Right cardiac atrium (tissue), 5 donors: ENCODE data around the gene HK2. TPM values are rescaled to one million over a fixed set of nuclear protein-coding genes. Genes with fewer than 3 reads are reported as not detected.

Experiments used
- ATAC-seq, 2 donors: fragments of 200-7000 bp; cut with Tn5 transposase; one replicate each; pipeline versions ENCODE4 v1.8.0 to v1.9.1; 2020; ENCODE audit warnings: moderate library complexity in 2 of 2, mild to moderate bottlenecking in 1 of 2
- DNase-seq, 3 donors: peaks; one replicate each; pipeline ENCODE4 v3.0.0-alpha.2; 2020
- H3K27ac ChIP-seq: one replicate; pipeline ENCODE4 v1.5.1; 2013; ENCODE audit warnings: mild to moderate bottlenecking, low read length, control low read depth, moderate library complexity
- H3K27me3 ChIP-seq: one replicate; pipeline ENCODE4 v1.6.1; 2013; ENCODE audit not compliant: control insufficient read depth, insufficient read depth
- H3K4me1 ChIP-seq: one replicate; pipeline ENCODE4 v1.6.1; 2013; ENCODE audit warnings: low read length; ENCODE audit not compliant: control insufficient read depth, insufficient read depth
- H3K4me3 ChIP-seq: one replicate; pipeline ENCODE4 v1.5.1; 2013; ENCODE audit warnings: low read length, control low read depth
- H3K9me3 ChIP-seq: one replicate; pipeline ENCODE4 v1.6.1; 2013; ENCODE audit warnings: low read length; ENCODE audit not compliant: control insufficient read depth
- WGBS: extraction: QIAGEN DNeasy Blood & Tissue Kit; methylation state at CpG from one replicate; pipeline ENCODE4 v1.1.7; 2013; 5-methylcytosine and 5-hydroxymethylcytosine counted together
- intact Hi-C, 4 donors: fragments of 100-400 bp; cut with DNase I; formaldehyde crosslinking; loops; one replicate each; pipeline versions ENCODE4 v1.11.0 to v1.14.0; 2022 to 2023
- polyA plus RNA-seq: library from polyadenylated mRNA; stranded (reverse); fragments of 200-250 nt; gene quantifications from one replicate; pipeline ENCODE4 v1.2.3, GENCODE V29; 2013
- total RNA-seq, 4 donors: library from RNA; stranded (reverse); fragmentation: NEBNext Ultra II Directional; extraction: Animal tissue kit (Norgen Biotek cat#: 25700); gene quantifications; one replicate each; pipeline ENCODE4 v1.2.1, GENCODE V29; 2021
- donor health status: healthy with polysubstance abuse.
- donor health status: DM: no; HTN: yes; CAD: no.
- donor health status: DM: no; HTN: no; CAD: no.
- donor health status: DM: no; HTN: yes; CAD: no; lungs with severe emphysema.
- donor health status: DM: yes; HTN: yes; CAD: no.

Gene HK2
- total and polyA plus RNA-seq, 5 donors, result 2.0 to 6.0 (median 2.9) TPM

- Histone ChIP-seq H3K27ac (no peak overlapping the region), H3K4me1 (no peaks in the 10 kb centered on the region), H3K27me3 (no peaks in the 10 kb centered on the region), H3K9me3 (no peaks in the 10 kb centered on the region), H3K4me3 (no peak overlapping the region)
- intact Hi-C loops, result no loop called here
- WGBS, result 43% methylated on average over 5 of the region's 5 CpGs
- no peak for DNase-seq
- no peak for ATAC-seq
Observed at GRCh38 chr2:74942263-74942662, 108.3 kb downstream of the HK2 start.

Other genes with a start within 250 kb of the HK2 start
- 1 to 10 TPM in 1 of 4 donors, under 1 TPM in 2, not detected in 1; 0.14 to 1.1 (median 0.47) TPM for gene M1AP, start 185.8 kb upstream of the HK2 start, total RNA-seq
- gene M1AP, start 185.8 kb upstream of the HK2 start, polyA plus RNA-seq, result 0.07 TPM
- 1 to 10 TPM; 3.7 to 5.3 (median 4.2) TPM for gene SEMA4F, start 179.9 kb upstream of the HK2 start, total RNA-seq
- gene SEMA4F, start 179.9 kb upstream of the HK2 start, polyA plus RNA-seq, result 1.7 TPM
- gene POLE4, start 124.5 kb downstream of the HK2 start, total RNA-seq, result 10 to 100 TPM; 31.5 to 42.6 (median 37.2) TPM
- gene POLE4, start 124.5 kb downstream of the HK2 start, polyA plus RNA-seq, result 30.7 TPM